Panc1 (cell line): Measurements from ENCODE around the gene SEMA4F. TPM values are rescaled to one million over a fixed set of nuclear protein-coding genes. Genes with fewer than 3 reads are reported as not detected.

Experiments used
- ATAC-seq: fragments of 200-7000 bp; cut with Tn5 transposase; 2 replicates; pipeline ENCODE4 v1.9.1; 2020; ENCODE audit warnings: mild to moderate bottlenecking, moderate library complexity
- BruUV-seq: library from RNA; stranded (reverse); fragments of 400-500 nt; replicated peaks from 2 replicates; lab custom pipeline; 2021; lab: Mats Ljungman, UMichigan
- CTCF ChIA-PET: fragments of 300-600 bp; sonication (Branson Sonifier 250); formaldehyde crosslinking; loops from one replicate; lab custom pipeline; 2022; ENCODE audit warnings: antibody characterized with exemption; lab: Charles Lee
- POLR2A ChIA-PET: fragments of 300-600 bp; sonication (Branson Sonifier 250); formaldehyde crosslinking; loops from one replicate; lab custom pipeline; 2022; ENCODE audit warnings: antibody characterized with exemption; lab: Charles Lee
- DNase-seq: peaks from one replicate; pipeline ENCODE4 v3.0.0-alpha.2; 2010; ENCODE audit warnings: low read depth, low spot score
- H3K27ac ChIP-seq: 2 replicates; pipeline ENCODE4 v1.5.1; 2011; ENCODE audit warnings: mild to moderate bottlenecking, low read length, inconsistent platforms
- H3K27me3 ChIP-seq: fragments of 200-500 bp; sonication (Bioruptor generic); 2 replicates; pipeline ENCODE4 v1.6.0; 2014; ENCODE audit warnings: low read length, inconsistent platforms; ENCODE audit not compliant: control insufficient read depth, insufficient read depth
- H3K36me3 ChIP-seq: fragments of 200-500 bp; sonication (Bioruptor generic); 2 replicates; pipeline ENCODE4 v1.5.1; 2014; ENCODE audit warnings: inconsistent platforms, mild to moderate bottlenecking, low read length, moderate library complexity; ENCODE audit not compliant: control insufficient read depth, insufficient read depth
- H3K4me1 ChIP-seq: 2 replicates; pipeline ENCODE4 v1.5.1; 2011; ENCODE audit warnings: inconsistent platforms, mild to moderate bottlenecking, low read length, moderate library complexity; ENCODE audit not compliant: control insufficient read depth, insufficient read depth
- H3K4me3 ChIP-seq, 2 experiments: 2 replicates each; pipeline ENCODE4 v1.5.1; 2011 to 2012; ENCODE audit warnings: low read depth in 2 of 2, low read length in 2 of 2, mild to moderate bottlenecking in 2 of 2, inconsistent platforms in 1 of 2, moderate library complexity in 1 of 2
- H3K9me3 ChIP-seq: fragments of 200-500 bp; sonication (Bioruptor generic); 2 replicates; pipeline ENCODE4 v1.5.1; 2014; ENCODE audit warnings: low read depth, mild to moderate bottlenecking, inconsistent platforms, low read length, moderate library complexity; ENCODE audit not compliant: control insufficient read depth, insufficient read depth
- CTCF ChIP-seq: fragments of 450-650 bp; IDR thresholded peaks from 2 replicates; pipeline ENCODE4 v1.5.1; 2017; ENCODE audit warnings: mild to moderate bottlenecking
- POLR2AphosphoS5 ChIP-seq: IDR thresholded peaks from 2 replicates; pipeline ENCODE4 v1.6.1; 2012; ENCODE audit warnings: mild to moderate bottlenecking, low read depth, low read length, moderate library complexity
- SIN3A ChIP-seq: IDR thresholded peaks from 2 replicates; pipeline ENCODE4 v1.6.1; 2012; ENCODE audit warnings: low read depth, mild to moderate bottlenecking, low read length, moderate library complexity, borderline replicate concordance; ENCODE audit not compliant: insufficient read depth
- TCF7L2 ChIP-seq: IDR thresholded peaks from 2 replicates; pipeline ENCODE4 v1.6.1; 2011; ENCODE audit warnings: mild to moderate bottlenecking, low read depth, low read length, inconsistent platforms
- in situ Hi-C: cut with HindIII; loops from 2 replicates; pipeline ENCODE4 v1.10.0; 2016; ENCODE audit warnings: low sequenced_read_pairs, low pct_unique_long_range_greater_than_20kb
- intact Hi-C: fragments of 100-400 bp; cut with micrococcal nuclease; formaldehyde crosslinking; loops from one replicate; pipeline ENCODE4 v1.10.0; 2022; ENCODE audit not compliant: unreplicated experiment
- total RNA-seq: library from RNA; stranded (reverse); gene quantifications from one replicate; pipeline ENCODE4 v1.2.1, GENCODE V29; 2021; ENCODE audit not compliant: unreplicated experiment
- TF ChIP-seq, protein P1 (sequence below), 2 experiments: IDR thresholded peaks; 2 replicates each; pipeline ENCODE4 v1.6.1; 2011 to 2012; ENCODE audit warnings: low read depth in 2 of 2, control low read depth in 1 of 2, low read length in 1 of 2, mild to moderate bottlenecking in 1 of 2, moderate library complexity in 1 of 2; ENCODE audit not compliant: insufficient read depth in 1 of 2

Gene SEMA4F
- total RNA-seq, 1 experiment from 2014 or later, result 13.3 TPM

- intact Hi-C loops (no loop called here), in situ Hi-C loops (no loop called here)
- ChIA-PET POLR2A (no interaction called here), CTCF (no interaction called here)
- H3K9me3 ChIP-seq, result no peaks in the 10 kb centered on the region
- H3K36me3 ChIP-seq, result no peaks in the 10 kb centered on the region
- H3K4me1 ChIP-seq, result no peaks in the 10 kb centered on the region
- no peak for ATAC-seq
- TF ChIP-seq POLR2AphosphoS5, result no peak
- TF ChIP-seq SIN3A, result no peak
- TF ChIP-seq, protein P1, sequence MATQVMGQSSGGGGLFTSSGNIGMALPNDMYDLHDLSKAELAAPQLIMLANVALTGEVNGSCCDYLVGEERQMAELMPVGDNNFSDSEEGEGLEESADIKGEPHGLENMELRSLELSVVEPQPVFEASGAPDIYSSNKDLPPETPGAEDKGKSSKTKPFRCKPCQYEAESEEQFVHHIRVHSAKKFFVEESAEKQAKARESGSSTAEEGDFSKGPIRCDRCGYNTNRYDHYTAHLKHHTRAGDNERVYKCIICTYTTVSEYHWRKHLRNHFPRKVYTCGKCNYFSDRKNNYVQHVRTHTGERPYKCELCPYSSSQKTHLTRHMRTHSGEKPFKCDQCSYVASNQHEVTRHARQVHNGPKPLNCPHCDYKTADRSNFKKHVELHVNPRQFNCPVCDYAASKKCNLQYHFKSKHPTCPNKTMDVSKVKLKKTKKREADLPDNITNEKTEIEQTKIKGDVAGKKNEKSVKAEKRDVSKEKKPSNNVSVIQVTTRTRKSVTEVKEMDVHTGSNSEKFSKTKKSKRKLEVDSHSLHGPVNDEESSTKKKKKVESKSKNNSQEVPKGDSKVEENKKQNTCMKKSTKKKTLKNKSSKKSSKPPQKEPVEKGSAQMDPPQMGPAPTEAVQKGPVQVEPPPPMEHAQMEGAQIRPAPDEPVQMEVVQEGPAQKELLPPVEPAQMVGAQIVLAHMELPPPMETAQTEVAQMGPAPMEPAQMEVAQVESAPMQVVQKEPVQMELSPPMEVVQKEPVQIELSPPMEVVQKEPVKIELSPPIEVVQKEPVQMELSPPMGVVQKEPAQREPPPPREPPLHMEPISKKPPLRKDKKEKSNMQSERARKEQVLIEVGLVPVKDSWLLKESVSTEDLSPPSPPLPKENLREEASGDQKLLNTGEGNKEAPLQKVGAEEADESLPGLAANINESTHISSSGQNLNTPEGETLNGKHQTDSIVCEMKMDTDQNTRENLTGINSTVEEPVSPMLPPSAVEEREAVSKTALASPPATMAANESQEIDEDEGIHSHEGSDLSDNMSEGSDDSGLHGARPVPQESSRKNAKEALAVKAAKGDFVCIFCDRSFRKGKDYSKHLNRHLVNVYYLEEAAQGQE (IDR thresholded peaks at IDR 0.05; ENCODE audit: insufficient read depth in 1 of 2, low read depth in 2 of 2, low read length in 1 of 2), result no peak
- TF ChIP-seq TCF7L2, result no peak
- TF ChIP-seq CTCF, result no peak
- BruUV-seq, result no TSS peak
- no peak for DNase-seq
- no peak overlapping the region for H3K27ac ChIP-seq
- no peaks in the 10 kb centered on the region for H3K27me3 ChIP-seq
- no peak overlapping the region for H3K4me3 ChIP-seq
These were observed 28.5 kb downstream of the SEMA4F start for GRCh38 chr2:74682501-74682900.

GRCh38 chr2:74685408-74685807 lies 31.4 kb downstream of the SEMA4F start:
- BruUV-seq, result no TSS peak
- in situ Hi-C loops, result no loop called here
- Histone ChIP-seq H3K4me1 (no peaks in the 10 kb centered on the region), H3K36me3 (no peaks in the 10 kb centered on the region), H3K4me3 (no peak overlapping the region), H3K27me3 (no peaks in the 10 kb centered on the region; the same call in 1 of the 2 replicates), H3K27ac (no peak overlapping the region), H3K9me3 (no peaks in the 10 kb centered on the region)
- ChIA-PET CTCF (no interaction called here), POLR2A (no interaction called here)
- TF ChIP-seq TCF7L2, result no peak
- no peak for TF ChIP-seq CTCF
- no peak for TF ChIP-seq SIN3A
- TF ChIP-seq, protein P1 (IDR thresholded peaks at IDR 0.05; ENCODE audit: insufficient read depth in 1 of 2, low read depth in 2 of 2, low read length in 1 of 2), result no peak
- TF ChIP-seq POLR2AphosphoS5, result no peak
- DNase-seq (no peak), ATAC-seq (no peak)
- intact Hi-C loops, result no loop called here
